HepG2 (cell line): ENCODE measurements around the gene C20orf204. TPM values are rescaled to one million over a fixed set of nuclear protein-coding genes. Genes with fewer than 3 reads are reported as not detected.

ENCODE experiments used
- ATAC-seq: fragments of 200-7000 bp; cut with Tn5 transposase; 3 replicates; pipeline ENCODE4 v1.9.1; 2020; ENCODE audit warnings: mild to moderate bottlenecking, moderate library complexity
- BruUV-seq: library from RNA; stranded (reverse); fragments of 400-500 nt; replicated peaks from 2 replicates; lab custom pipeline; 2021; lab: Mats Ljungman, UMichigan
- CTCF ChIA-PET: fragments of 300-600 bp; formaldehyde crosslinking; extraction: SDS; loops from one replicate; lab custom pipeline; 2021; ENCODE audit warnings: low total read pairs, inconsistent platforms, low intra/inter-chr PET ratio; lab: Yijun Ruan, JAX
- POLR2A ChIA-PET: fragments of 350-600 bp; sonication (Branson Sonifier 250); formaldehyde crosslinking; loops from one replicate; lab custom pipeline; 2020; ENCODE audit warnings: antibody characterized with exemption, inconsistent platforms; lab: Yijun Ruan, JAX
- DNase-seq: peaks from one replicate; pipeline ENCODE4 v3.0.0-alpha.2; 2015; ENCODE audit warnings: low spot score
- FAIRE-seq: peaks from 3 replicates; lab custom pipeline; 2011; peaks lifted over from hg19 to GRCh38; lab: Jason Lieb, UNC
- H2AFZ ChIP-seq: one replicate; pipeline ENCODE4 v1.6.1; 2011; ENCODE audit warnings: low read length, inconsistent platforms
- H3K27ac ChIP-seq: fragments of 300-600 bp; 3 replicates; pipeline ENCODE4 v1.8.0; 2011; ENCODE audit warnings: mixed run types, mild to moderate bottlenecking, mixed read lengths, low read length, inconsistent platforms; ENCODE audit not compliant: insufficient read depth; ENCODE audit errors: extremely low read length
- H3K27me3 ChIP-seq, 2 experiments: fragments of 200-600 bp in 1 of 2; 2 replicates in 1 of 2; 3 replicates in 1 of 2; pipeline versions ENCODE4 v1.6.0 to v1.8.0; 2011; ENCODE audit warnings: low read length in 2 of 2, mild to moderate bottlenecking in 2 of 2, moderate library complexity in 2 of 2, inconsistent platforms in 1 of 2; ENCODE audit not compliant: insufficient read depth in 2 of 2, control insufficient read depth in 1 of 2
- H3K36me3 ChIP-seq, 2 experiments: fragments of 200-600 bp in 1 of 2; replicated peaks in 1 of 2; 2 replicates in 1 of 2; 3 replicates in 1 of 2; pipeline versions ENCODE4 v1.5.1 to v1.8.0; 2011; ENCODE audit warnings: low read length in 2 of 2, inconsistent platforms in 1 of 2; ENCODE audit not compliant: insufficient read depth in 2 of 2, control insufficient read depth in 1 of 2
- H3K4me1 ChIP-seq: 2 replicates; pipeline ENCODE4 v1.5.1; 2012; ENCODE audit warnings: low read length, inconsistent platforms; ENCODE audit not compliant: insufficient read depth
- H3K4me2 ChIP-seq: 2 replicates; pipeline ENCODE4 v1.6.0; 2011; ENCODE audit warnings: low read depth, low read length, inconsistent platforms
- H3K4me3 ChIP-seq, 3 experiments: fragments of 200-600 bp in 1 of 3; sonication (generic), shearing (Covaris generic) in 1 of 3; replicated peaks in 1 of 3; 2 replicates each; pipeline ENCODE4 v1.5.1; 2011 to 2016; ENCODE audit warnings: low read length in 3 of 3, inconsistent platforms in 2 of 3, low read depth in 2 of 3, mild to moderate bottlenecking in 2 of 3, control low read depth in 1 of 3, mixed read lengths in 1 of 3; ENCODE audit not compliant: insufficient read depth in 1 of 3
- H3K79me2 ChIP-seq: one replicate; pipeline ENCODE4 v1.6.1; 2011; ENCODE audit warnings: low read length, inconsistent platforms; ENCODE audit not compliant: insufficient read depth
- H3K9ac ChIP-seq: 2 replicates; pipeline ENCODE4 v1.6.0; 2011; ENCODE audit warnings: mild to moderate bottlenecking, low read depth, low read length, inconsistent platforms; ENCODE audit not compliant: insufficient read depth
- H3K9me3 ChIP-seq: 2 replicates; pipeline ENCODE4 v1.5.1; 2012; ENCODE audit warnings: mild to moderate bottlenecking, low read length
- H4K20me1 ChIP-seq: 2 replicates; pipeline ENCODE4 v1.6.0; 2011; ENCODE audit warnings: inconsistent platforms, mild to moderate bottlenecking, low read length, moderate library complexity; ENCODE audit not compliant: insufficient read depth
- AGO2 ChIP-seq: fragments of 200-400 bp; formaldehyde crosslinking; optimal IDR thresholded peaks from 2 replicates; pipeline ENCODE3; 2017; ENCODE audit warnings: mild to moderate bottlenecking, low read depth, low read length, moderate library complexity
- DNMT1 ChIP-seq: sonication (generic); formaldehyde crosslinking; IDR thresholded peaks from 2 replicates; pipeline ENCODE4 v1.5.1; 2020; ENCODE audit warnings: mild to moderate bottlenecking, missing genetic modification reagents
- EED ChIP-seq: sonication (generic); formaldehyde crosslinking; IDR thresholded peaks from 2 replicates; pipeline ENCODE4 v1.5.0; 2020; ENCODE audit warnings: mild to moderate bottlenecking, missing genetic modification reagents
- HNRNPLL ChIP-seq: fragments of 200-400 bp; formaldehyde crosslinking; IDR thresholded peaks from 2 replicates; pipeline ENCODE4 v1.6.1; 2017; ENCODE audit warnings: mild to moderate bottlenecking, low read depth, low read length; ENCODE audit not compliant: poor library complexity, severe bottlenecking
- JARID2 ChIP-seq: sonication (generic); formaldehyde crosslinking; IDR thresholded peaks from 2 replicates; pipeline ENCODE4 v1.8.1; 2023; ENCODE audit warnings: missing genetic modification reagents, inconsistent platforms; ENCODE audit not compliant: insufficient replicate concordance
- MNT ChIP-seq: fragments of 450-650 bp; IDR thresholded peaks from 2 replicates; pipeline ENCODE4 v1.6.1; 2016
- RFX1 ChIP-seq: fragments of 450-650 bp; IDR thresholded peaks from 2 replicates; pipeline ENCODE4 v1.6.1; 2017
- SALL1 ChIP-seq: sonication (generic); formaldehyde crosslinking; IDR thresholded peaks from 2 replicates; pipeline ENCODE4 v1.8.0; 2022; ENCODE audit warnings: mild to moderate bottlenecking, missing genetic modification reagents
- WGBS: methylation state at CpG from one replicate; pipeline ENCODE4 v1.1.6; 2017; ENCODE audit warnings: low lambda C conversion rate; 5-methylcytosine and 5-hydroxymethylcytosine counted together
- in situ Hi-C: cut with HindIII; loops from 2 replicates; pipeline ENCODE4 v1.10.0; 2017; ENCODE audit warnings: low pct_unique_long_range_greater_than_20kb; ENCODE audit not compliant: extremely low pct_ligation_motif_present
- intact Hi-C: fragments of 100-400 bp; cut with micrococcal nuclease; formaldehyde crosslinking; loops from one replicate; pipeline ENCODE4 v1.10.0; 2022; ENCODE audit not compliant: unreplicated experiment
- polyA plus RNA-seq, 8 experiments: library from polyadenylated mRNA; depleted of rRNA in 3 of 8; stranded (reverse) in 7 of 8; unstranded in 1 of 8; fragments of >200 nt; fragmentation: Illumina TruSeq in 4 of 8; extraction: Trizol in 4 of 8; gene quantifications; 2 replicates each; pipeline versions ENCODE4 v1.2.1 to v1.2.3, GENCODE V29; 2011 to 2016; ENCODE audit warnings: low read depth in 4 of 8, missing spikeins in 1 of 8, mixed read lengths in 1 of 8; ENCODE audit not compliant: insufficient read depth in 1 of 8
- total RNA-seq, 5 experiments: library from RNA; depleted of rRNA; stranded (reverse); fragments of >200 nt; fragmentation: Illumina TruSeq; extraction: Trizol; gene quantifications; 2 replicates each; pipeline ENCODE4 v1.2.3, GENCODE V29; 2016; ENCODE audit warnings: low read depth in 1 of 5

The C20orf204 gene
- total and polyA plus RNA-seq, 2 of the 13 experiments (the other 11 are each of a cell fraction or from before 2014, with no cell fraction given): 22.1 to 80.0 TPM

- FAIRE-seq: no peak
- 89% methylated on average over 28 of the region's 28 CpGs for WGBS
- Histone ChIP-seq H2AFZ (no peak overlapping the region), H3K4me3 (no peak overlapping the region), H4K20me1 (no peaks in the 10 kb centered on the region), H3K4me2 (no peak overlapping the region), H3K27ac (no peak overlapping the region), H3K9ac (no peak overlapping the region), H3K27me3 (no peaks in the 10 kb centered on the region), H3K36me3 (no peaks in the 10 kb centered on the region), H3K4me1 (peaks cover 23% of the 10 kb centered on the region), H3K79me2 (no peaks in the 10 kb centered on the region), H3K9me3 (no peaks in the 10 kb centered on the region)
- no peak for DNase-seq
- TF ChIP-seq HNRNPLL (peak; percentile 38), JARID2 (no peak), EED (CRISPR knock-in tag) (0 out of 2 replicates have a peak, but pooled peaks have one; percentile 50), SALL1 (0 out of 2 replicates have a peak, but pooled peaks have one; percentile 11), AGO2 (peak; percentile 6), MNT (peak; percentile 96), DNMT1 (CRISPR knock-in tag) (peak; percentile 79), RFX1 (no peak)
- no TSS peak for BruUV-seq
- CTCF ChIA-PET: no interaction called here
- POLR2A ChIA-PET: interaction anchor here (1.0 kb wide), 1 partner anchor 9 kb away, joined by 3 read pairs; no protein-coding TSS in a partner anchor
- intact Hi-C loops: no loop called here
- no peak for ATAC-seq
- in situ Hi-C loops: no loop called here
These were observed 38.3 kb downstream of the C20orf204 start for GRCh38 chr20:64074184-64074789.
